Lower leg skin (tissue), 3 donors: Measurements from ENCODE around the gene SCUBE3.

ENCODE experiments used
- POLR2A ChIP-seq, 2 donors: fragments of 450-650 bp; IDR thresholded peaks; one replicate each; pipeline ENCODE4 v1.6.1; 2016 to 2017; ENCODE audit warnings: antibody characterized with exemption in 2 of 2, mild to moderate bottlenecking in 1 of 2, moderate library complexity in 1 of 2
- TF ChIP-seq, protein P1 (sequence below), 3 donors: fragments of 450-650 bp; IDR thresholded peaks; one replicate each; pipeline ENCODE4 v1.5.1; 2016; ENCODE audit warnings: antibody characterized with exemption in 3 of 3, mild to moderate bottlenecking in 3 of 3, moderate library complexity in 2 of 3

DNA sequence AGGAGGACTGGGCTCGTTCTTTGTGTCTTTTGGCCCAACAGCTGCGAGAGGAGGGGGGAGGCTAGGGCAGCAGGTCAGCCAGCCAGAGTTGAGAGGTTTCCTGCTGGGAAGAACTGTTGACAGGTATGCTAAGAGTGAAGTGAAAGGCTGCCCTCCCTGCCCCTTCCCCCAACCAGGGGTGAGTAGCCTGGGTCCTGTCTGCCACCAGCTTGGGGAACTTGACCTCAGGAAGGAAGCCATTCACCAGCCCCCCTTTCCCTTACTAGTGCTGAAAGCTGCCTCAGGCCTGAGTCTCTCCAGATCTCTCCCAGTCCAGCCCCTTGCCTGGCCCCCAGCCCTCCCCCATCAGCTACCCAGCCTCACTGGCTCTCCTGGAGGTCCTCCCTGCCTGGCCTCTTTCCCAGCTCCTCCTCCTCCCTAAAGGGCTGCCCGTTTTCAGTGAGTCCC is 25.1 kb downstream of the SCUBE3 start:
- TF ChIP-seq, protein P1, sequence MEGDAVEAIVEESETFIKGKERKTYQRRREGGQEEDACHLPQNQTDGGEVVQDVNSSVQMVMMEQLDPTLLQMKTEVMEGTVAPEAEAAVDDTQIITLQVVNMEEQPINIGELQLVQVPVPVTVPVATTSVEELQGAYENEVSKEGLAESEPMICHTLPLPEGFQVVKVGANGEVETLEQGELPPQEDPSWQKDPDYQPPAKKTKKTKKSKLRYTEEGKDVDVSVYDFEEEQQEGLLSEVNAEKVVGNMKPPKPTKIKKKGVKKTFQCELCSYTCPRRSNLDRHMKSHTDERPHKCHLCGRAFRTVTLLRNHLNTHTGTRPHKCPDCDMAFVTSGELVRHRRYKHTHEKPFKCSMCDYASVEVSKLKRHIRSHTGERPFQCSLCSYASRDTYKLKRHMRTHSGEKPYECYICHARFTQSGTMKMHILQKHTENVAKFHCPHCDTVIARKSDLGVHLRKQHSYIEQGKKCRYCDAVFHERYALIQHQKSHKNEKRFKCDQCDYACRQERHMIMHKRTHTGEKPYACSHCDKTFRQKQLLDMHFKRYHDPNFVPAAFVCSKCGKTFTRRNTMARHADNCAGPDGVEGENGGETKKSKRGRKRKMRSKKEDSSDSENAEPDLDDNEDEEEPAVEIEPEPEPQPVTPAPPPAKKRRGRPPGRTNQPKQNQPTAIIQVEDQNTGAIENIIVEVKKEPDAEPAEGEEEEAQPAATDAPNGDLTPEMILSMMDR (IDR thresholded peaks at IDR 0.05): no peak
- no peak for TF ChIP-seq POLR2A (IDR thresholded peaks at IDR 0.05)
